ENCODE measurements around the gene PLIN3.

Gene PLIN3

DNA sequence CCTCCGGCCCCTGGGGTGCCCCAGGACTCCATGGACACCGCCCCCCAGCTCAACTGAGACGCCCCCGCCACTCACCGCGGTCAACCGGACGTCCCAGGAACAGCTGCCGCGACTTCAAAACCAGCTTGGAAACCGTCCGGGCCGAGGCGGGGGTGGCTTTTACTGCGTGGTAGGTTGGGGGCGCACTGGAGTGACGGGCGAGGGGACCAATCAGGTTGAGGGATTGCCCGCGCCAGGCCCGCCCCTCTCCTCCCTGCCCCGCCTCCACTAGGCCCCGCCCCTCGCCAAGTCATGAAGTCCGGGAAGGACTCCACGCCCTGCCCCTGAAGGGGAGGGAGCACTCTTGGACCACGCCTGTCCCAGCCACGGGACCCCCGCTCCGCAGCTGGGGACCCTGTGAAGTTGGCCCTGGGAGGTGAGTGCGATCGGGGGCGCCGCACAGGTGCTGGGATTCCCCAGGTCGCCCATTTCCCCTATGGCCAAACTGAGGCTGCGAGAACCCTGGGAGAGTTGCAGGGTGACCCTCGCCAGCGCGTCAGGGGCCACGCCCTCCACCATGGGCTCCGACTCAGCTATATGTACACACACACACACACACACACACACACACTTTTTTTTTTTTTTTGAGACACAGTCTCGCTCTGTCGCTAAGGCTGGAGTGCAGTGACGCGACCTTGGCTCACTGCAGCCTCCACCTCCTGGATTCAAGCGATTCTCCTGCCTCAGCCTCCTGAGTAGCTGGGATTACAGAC, at the start of gene PLIN3 (continued):
- no peak for TF ChIP-seq ZFP41 (tag by site-specific recombination; IDR thresholded peaks at IDR 0.05; ENCODE audit: borderline replicate concordance)
- TF ChIP-seq SALL2 (tag by site-specific recombination; IDR thresholded peaks at IDR 0.05; ENCODE audit: borderline replicate concordance): no peak
- TF ChIP-seq, protein P1, sequence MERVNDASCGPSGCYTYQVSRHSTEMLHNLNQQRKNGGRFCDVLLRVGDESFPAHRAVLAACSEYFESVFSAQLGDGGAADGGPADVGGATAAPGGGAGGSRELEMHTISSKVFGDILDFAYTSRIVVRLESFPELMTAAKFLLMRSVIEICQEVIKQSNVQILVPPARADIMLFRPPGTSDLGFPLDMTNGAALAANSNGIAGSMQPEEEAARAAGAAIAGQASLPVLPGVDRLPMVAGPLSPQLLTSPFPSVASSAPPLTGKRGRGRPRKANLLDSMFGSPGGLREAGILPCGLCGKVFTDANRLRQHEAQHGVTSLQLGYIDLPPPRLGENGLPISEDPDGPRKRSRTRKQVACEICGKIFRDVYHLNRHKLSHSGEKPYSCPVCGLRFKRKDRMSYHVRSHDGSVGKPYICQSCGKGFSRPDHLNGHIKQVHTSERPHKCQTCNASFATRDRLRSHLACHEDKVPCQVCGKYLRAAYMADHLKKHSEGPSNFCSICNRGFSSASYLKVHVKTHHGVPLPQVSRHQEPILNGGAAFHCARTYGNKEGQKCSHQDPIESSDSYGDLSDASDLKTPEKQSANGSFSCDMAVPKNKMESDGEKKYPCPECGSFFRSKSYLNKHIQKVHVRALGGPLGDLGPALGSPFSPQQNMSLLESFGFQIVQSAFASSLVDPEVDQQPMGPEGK (tag by site-specific recombination; IDR thresholded peaks at IDR 0.05): peak; percentile 94
- no peak for TF ChIP-seq ZNF596 (tag by site-specific recombination; IDR thresholded peaks at IDR 0.05)
- peak; percentile 14; the same call in 1 of the 2 replicates for TF ChIP-seq ZNF843 (tag by site-specific recombination; IDR thresholded peaks at IDR 0.05)
- peak; percentile 61; the same call in 1 of the 2 replicates for TF ChIP-seq ZNF2 (tag by site-specific recombination; IDR thresholded peaks at IDR 0.05)
- TF ChIP-seq ZNF624 (tag by site-specific recombination; IDR thresholded peaks at IDR 0.05): no peak
- TF ChIP-seq GLIS1 (tag by site-specific recombination; IDR thresholded peaks at IDR 0.05): peak; percentile 59
- TF ChIP-seq ZNF341 (tag by site-specific recombination; IDR thresholded peaks at IDR 0.05; ENCODE audit: low read depth): peak; percentile 87
- no peak for TF ChIP-seq ZNF626 (tag by site-specific recombination; IDR thresholded peaks at IDR 0.05)
- TF ChIP-seq ZNF785 (tag by site-specific recombination; IDR thresholded peaks at IDR 0.05): no peak
- TF ChIP-seq, protein P2, sequence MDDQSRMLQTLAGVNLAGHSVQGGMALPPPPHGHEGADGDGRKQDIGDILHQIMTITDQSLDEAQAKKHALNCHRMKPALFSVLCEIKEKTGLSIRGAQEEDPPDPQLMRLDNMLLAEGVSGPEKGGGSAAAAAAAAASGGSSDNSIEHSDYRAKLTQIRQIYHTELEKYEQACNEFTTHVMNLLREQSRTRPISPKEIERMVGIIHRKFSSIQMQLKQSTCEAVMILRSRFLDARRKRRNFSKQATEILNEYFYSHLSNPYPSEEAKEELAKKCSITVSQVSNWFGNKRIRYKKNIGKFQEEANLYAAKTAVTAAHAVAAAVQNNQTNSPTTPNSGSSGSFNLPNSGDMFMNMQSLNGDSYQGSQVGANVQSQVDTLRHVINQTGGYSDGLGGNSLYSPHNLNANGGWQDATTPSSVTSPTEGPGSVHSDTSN (CRISPR knock-in tag; IDR thresholded peaks at IDR 0.05): 0 out of 2 replicates have a peak, but pooled peaks have one; percentile 64
- TF ChIP-seq ZNF140 (tag by site-specific recombination; IDR thresholded peaks at IDR 0.05): no peak
- TF ChIP-seq ZNF174 (tag by site-specific recombination; IDR thresholded peaks at IDR 0.05): no peak
- TF ChIP-seq INSM2 (tag by site-specific recombination; IDR thresholded peaks at IDR 0.05): 0 out of 2 replicates have a peak, but pooled peaks have one; percentile 12
- peak; percentile 86; the same call in 1 of the 2 replicates for TF ChIP-seq KLF8 (tag by site-specific recombination; IDR thresholded peaks at IDR 0.05)
- TF ChIP-seq, protein P3, sequence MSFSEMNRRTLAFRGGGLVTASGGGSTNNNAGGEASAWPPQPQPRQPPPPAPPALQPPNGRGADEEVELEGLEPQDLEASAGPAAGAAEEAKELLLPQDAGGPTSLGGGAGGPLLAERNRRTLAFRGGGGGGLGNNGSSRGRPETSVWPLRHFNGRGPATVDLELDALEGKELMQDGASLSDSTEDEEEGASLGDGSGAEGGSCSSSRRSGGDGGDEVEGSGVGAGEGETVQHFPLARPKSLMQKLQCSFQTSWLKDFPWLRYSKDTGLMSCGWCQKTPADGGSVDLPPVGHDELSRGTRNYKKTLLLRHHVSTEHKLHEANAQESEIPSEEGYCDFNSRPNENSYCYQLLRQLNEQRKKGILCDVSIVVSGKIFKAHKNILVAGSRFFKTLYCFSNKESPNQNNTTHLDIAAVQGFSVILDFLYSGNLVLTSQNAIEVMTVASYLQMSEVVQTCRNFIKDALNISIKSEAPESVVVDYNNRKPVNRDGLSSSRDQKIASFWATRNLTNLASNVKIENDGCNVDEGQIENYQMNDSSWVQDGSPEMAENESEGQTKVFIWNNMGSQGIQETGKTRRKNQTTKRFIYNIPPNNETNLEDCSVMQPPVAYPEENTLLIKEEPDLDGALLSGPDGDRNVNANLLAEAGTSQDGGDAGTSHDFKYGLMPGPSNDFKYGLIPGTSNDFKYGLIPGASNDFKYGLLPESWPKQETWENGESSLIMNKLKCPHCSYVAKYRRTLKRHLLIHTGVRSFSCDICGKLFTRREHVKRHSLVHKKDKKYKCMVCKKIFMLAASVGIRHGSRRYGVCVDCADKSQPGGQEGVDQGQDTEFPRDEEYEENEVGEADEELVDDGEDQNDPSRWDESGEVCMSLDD (tag by site-specific recombination; IDR thresholded peaks at IDR 0.05): 0 out of 2 replicates have a peak, but pooled peaks have one; percentile 25
- peak; percentile 21; the same call in 1 of the 2 replicates for TF ChIP-seq ZNF24 (tag by site-specific recombination; IDR thresholded peaks at IDR 0.05)
- TF ChIP-seq SP2 (tag by site-specific recombination; IDR thresholded peaks at IDR 0.05): peak; percentile 94
- 0 out of 2 replicates have a peak, but pooled peaks have one; percentile 27 for TF ChIP-seq ZNF76 (tag by site-specific recombination; IDR thresholded peaks at IDR 0.05; ENCODE audit: borderline replicate concordance, low read depth)
- TF ChIP-seq GLIS2 (tag by site-specific recombination; IDR thresholded peaks at IDR 0.05): peak; percentile 23; the same call in 1 of the 2 replicates
- TF ChIP-seq, protein P4, sequence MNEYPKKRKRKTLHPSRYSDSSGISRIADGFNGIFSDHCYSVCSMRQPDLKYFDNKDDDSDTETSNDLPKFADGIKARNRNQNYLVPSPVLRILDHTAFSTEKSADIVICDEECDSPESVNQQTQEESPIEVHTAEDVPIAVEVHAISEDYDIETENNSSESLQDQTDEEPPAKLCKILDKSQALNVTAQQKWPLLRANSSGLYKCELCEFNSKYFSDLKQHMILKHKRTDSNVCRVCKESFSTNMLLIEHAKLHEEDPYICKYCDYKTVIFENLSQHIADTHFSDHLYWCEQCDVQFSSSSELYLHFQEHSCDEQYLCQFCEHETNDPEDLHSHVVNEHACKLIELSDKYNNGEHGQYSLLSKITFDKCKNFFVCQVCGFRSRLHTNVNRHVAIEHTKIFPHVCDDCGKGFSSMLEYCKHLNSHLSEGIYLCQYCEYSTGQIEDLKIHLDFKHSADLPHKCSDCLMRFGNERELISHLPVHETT (tag by site-specific recombination; IDR thresholded peaks at IDR 0.05): 0 out of 2 replicates have a peak, but pooled peaks have one; percentile 53
- no peak for TF ChIP-seq ZNF585B (tag by site-specific recombination; IDR thresholded peaks at IDR 0.05)
- TF ChIP-seq ZBTB21 (tag by site-specific recombination; IDR thresholded peaks at IDR 0.05): no peak; the same call in 1 of the 2 replicates
- TF ChIP-seq ZNF600 (tag by site-specific recombination; IDR thresholded peaks at IDR 0.05): peak; percentile 63
- TF ChIP-seq KLF1 (tag by site-specific recombination; IDR thresholded peaks at IDR 0.05): peak; percentile 73
- TF ChIP-seq ZNF544 (tag by site-specific recombination; IDR thresholded peaks at IDR 0.05): no peak
- TF ChIP-seq ZNF792 (tag by site-specific recombination; IDR thresholded peaks at IDR 0.05): 0 out of 2 replicates have a peak, but pooled peaks have one; percentile 48
- no peak for TF ChIP-seq ZNF561 (tag by site-specific recombination; IDR thresholded peaks at IDR 0.05; ENCODE audit: borderline replicate concordance)
- TF ChIP-seq ZNF157 (tag by site-specific recombination; IDR thresholded peaks at IDR 0.05): no peak
- no peak for TF ChIP-seq TCF7L2 (IDR thresholded peaks at IDR 0.05; ENCODE audit: borderline replicate concordance, low read depth, low read length)
- peak; percentile 32; the same call in 1 of the 2 replicates for TF ChIP-seq ZBTB48 (tag by site-specific recombination; IDR thresholded peaks at IDR 0.05)
